Esophagus squamous epithelium (tissue), 5 donors: ENCODE results near the gene PIP5K1B. TPM values are rescaled to one million over a fixed set of nuclear protein-coding genes. Genes with fewer than 3 reads are reported as not detected.

Source experiments
- DNase-seq: peaks from one replicate; lab custom pipeline; 2025; lab: John Stamatoyannopoulos, UW
- H3K27ac ChIP-seq, 4 donors: fragments of 200-600 bp; sonication (generic); one replicate each; pipeline ENCODE4 v1.5.1; 2016 to 2019; ENCODE audit warnings: mild to moderate bottlenecking in 1 of 4
- H3K27me3 ChIP-seq, 4 donors: fragments of 200-600 bp; sonication (generic); 1 replicate in 3 of 4; 2 replicates in 1 of 4; pipeline versions ENCODE4 v1.5.1 to v1.6.0; 2017 to 2021; ENCODE audit warnings: antibody characterized with exemption in 1 of 4
- H3K36me3 ChIP-seq, 3 donors: fragments of 200-600 bp; sonication (generic); one replicate each; pipeline ENCODE4 v1.5.1; 2016 to 2019
- H3K4me1 ChIP-seq, 3 donors: fragments of 200-600 bp; sonication (generic); one replicate each; pipeline ENCODE4 v1.5.1; 2017 to 2019
- H3K4me3 ChIP-seq, 4 donors: fragments of 200-600 bp; sonication (generic); 1 replicate in 3 of 4; 2 replicates in 1 of 4; pipeline ENCODE4 v1.5.1; 2016 to 2019; ENCODE audit warnings: mild to moderate bottlenecking in 2 of 4, moderate library complexity in 1 of 4
- H3K9me3 ChIP-seq, 3 donors: fragments of 200-600 bp; sonication (generic); one replicate each; pipeline ENCODE4 v1.5.1; 2016 to 2019
- POLR2A ChIP-seq, 4 donors: fragments of 450-650 bp; IDR thresholded peaks; one replicate each; pipeline ENCODE4 v1.6.1; 2017; ENCODE audit warnings: antibody characterized with exemption in 4 of 4, mild to moderate bottlenecking in 4 of 4, moderate library complexity in 3 of 4
- WGBS, 2 donors: methylation state at CpG; one replicate each; pipeline ENCODE4 v1.1.5; 2018; 5-methylcytosine and 5-hydroxymethylcytosine counted together
- intact Hi-C: fragments of 100-400 bp; cut with DNase I; formaldehyde crosslinking; loops from one replicate; pipeline ENCODE4 v1.15.0; 2022
- total RNA-seq, 4 donors: library from RNA; depleted of rRNA; stranded (reverse); fragments of >200 nt; gene quantifications; one replicate each; pipeline ENCODE4 v1.1.0, GENCODE V29; 2016
- TF ChIP-seq, protein P1 (sequence below), 6 experiments: fragments of 450-650 bp in 4 of 6; fragments of 200-600 bp in 2 of 6; sonication (generic) in 2 of 6; IDR thresholded peaks; one replicate each; pipeline ENCODE4 v1.5.1; 2016 to 2019; ENCODE audit warnings: antibody characterized with exemption in 6 of 6, mild to moderate bottlenecking in 4 of 6, moderate library complexity in 4 of 6
- donor health status: DM: yes; HTN: yes; CAD: no.

PIP5K1B gene
- total RNA-seq, 4 donors from 2014 or later, result 0.38 to 0.97 (median 0.56) TPM; not detected in 1

DNA sequence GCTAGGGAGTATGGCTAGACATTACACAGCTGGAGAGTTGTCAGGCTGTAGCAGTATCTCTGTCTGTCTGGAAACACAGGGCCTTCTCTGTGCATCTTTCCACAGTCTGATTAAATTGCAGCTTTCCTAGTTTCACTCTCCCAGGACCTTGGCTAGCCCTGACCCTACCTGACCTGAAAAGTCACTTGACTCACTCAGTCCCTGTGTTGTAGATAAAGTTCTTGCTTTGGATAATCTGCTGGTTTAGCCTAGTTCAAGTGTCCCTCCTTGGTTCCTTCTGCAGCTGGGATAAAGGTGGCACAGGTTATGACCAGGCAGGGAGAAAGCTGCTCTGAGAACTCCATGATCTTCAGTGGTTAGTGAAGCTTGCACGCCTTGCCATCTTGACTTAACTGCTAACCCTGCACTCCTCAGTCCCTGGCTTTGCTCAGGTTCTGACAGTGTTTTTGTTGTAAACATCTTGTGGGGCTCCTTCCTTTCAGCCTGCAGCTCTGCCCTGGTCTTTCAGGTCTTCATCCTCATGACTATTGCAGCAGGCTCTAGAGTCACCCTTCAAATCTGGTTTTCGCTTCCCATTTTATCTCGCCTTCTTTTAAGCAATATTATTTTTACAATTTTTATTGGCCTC is 101.0 kb downstream of the PIP5K1B start:
- no peak overlapping the region for H3K4me3 ChIP-seq
- WGBS, 2 donors, result 94 to 100% methylated on average over 3 of the region's 3 CpGs
- peaks cover 0 to 11% (median 0%) of the 10 kb centered on the region in 3 donors for H3K4me1 ChIP-seq
- intact Hi-C loops, result no loop called here
- peaks cover 0 to 50% (median 0%) of the 10 kb centered on the region in 4 donors for H3K27me3 ChIP-seq
- TF ChIP-seq, protein P1, sequence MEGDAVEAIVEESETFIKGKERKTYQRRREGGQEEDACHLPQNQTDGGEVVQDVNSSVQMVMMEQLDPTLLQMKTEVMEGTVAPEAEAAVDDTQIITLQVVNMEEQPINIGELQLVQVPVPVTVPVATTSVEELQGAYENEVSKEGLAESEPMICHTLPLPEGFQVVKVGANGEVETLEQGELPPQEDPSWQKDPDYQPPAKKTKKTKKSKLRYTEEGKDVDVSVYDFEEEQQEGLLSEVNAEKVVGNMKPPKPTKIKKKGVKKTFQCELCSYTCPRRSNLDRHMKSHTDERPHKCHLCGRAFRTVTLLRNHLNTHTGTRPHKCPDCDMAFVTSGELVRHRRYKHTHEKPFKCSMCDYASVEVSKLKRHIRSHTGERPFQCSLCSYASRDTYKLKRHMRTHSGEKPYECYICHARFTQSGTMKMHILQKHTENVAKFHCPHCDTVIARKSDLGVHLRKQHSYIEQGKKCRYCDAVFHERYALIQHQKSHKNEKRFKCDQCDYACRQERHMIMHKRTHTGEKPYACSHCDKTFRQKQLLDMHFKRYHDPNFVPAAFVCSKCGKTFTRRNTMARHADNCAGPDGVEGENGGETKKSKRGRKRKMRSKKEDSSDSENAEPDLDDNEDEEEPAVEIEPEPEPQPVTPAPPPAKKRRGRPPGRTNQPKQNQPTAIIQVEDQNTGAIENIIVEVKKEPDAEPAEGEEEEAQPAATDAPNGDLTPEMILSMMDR (IDR thresholded peaks at IDR 0.05), result no peak
- TF ChIP-seq POLR2A (IDR thresholded peaks at IDR 0.05), result no peak
- no peak for DNase-seq
- H3K27ac ChIP-seq, result no peak overlapping the region
- no peaks in the 10 kb centered on the region for H3K36me3 ChIP-seq
- no peaks in the 10 kb centered on the region for H3K9me3 ChIP-seq

DNA sequence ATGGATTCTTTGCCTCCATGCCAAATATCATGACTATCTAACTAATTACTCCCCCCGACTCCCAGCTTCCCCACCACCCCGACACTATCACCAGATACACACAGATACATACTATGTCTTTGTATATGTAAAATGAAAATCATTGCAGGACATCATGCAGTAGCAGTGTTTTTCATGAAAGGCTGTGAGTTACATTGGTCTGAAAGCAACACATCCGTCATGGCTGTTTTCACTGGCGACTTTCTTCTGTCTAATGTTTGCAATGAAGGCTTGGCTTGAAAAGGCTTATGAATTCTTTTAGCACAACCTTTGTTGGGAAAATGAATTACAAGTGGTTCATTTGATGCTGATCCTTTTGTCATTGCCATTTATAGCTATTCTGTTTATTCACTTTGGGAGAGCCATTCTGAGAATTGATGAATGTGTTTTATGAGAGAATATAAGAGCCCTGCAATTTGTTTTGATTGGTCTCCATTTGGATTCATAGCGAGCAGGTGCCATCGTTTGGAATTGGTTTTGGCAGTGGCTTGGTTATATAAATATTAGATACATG is 103.4 kb downstream of the PIP5K1B start:
- no peak for TF ChIP-seq POLR2A (IDR thresholded peaks at IDR 0.05)
- TF ChIP-seq, protein P1 (IDR thresholded peaks at IDR 0.05), result no peak
- DNase-seq, result no peak
- Histone ChIP-seq H3K9me3 (no peaks in the 10 kb centered on the region), H3K4me3 (no peak overlapping the region), H3K27ac (no peak overlapping the region), H3K27me3 (peaks cover 0 to 48% (median 0%) of the 10 kb centered on the region in 4 donors), H3K4me1 (peaks cover 0 to 11% (median 0%) of the 10 kb centered on the region in 3 donors), H3K36me3 (no peaks in the 10 kb centered on the region)
- 42 to 50% methylated on average over 6 of the region's 6 CpGs for WGBS, 2 donors
- intact Hi-C loops, result no loop called here

- 66 to 71% methylated on average over 8 of the region's 8 CpGs for WGBS, 2 donors
- H3K27ac ChIP-seq, result no peak overlapping the region
- intact Hi-C loops, result no loop called here
- no peaks in the 10 kb centered on the region for H3K27me3 ChIP-seq
- H3K4me1 ChIP-seq, result no peaks in the 10 kb centered on the region
- DNase-seq, result no peak
- H3K9me3 ChIP-seq, result no peaks in the 10 kb centered on the region
- no peak overlapping the region for H3K4me3 ChIP-seq
- H3K36me3 ChIP-seq, result no peaks in the 10 kb centered on the region
- TF ChIP-seq, protein P1 (IDR thresholded peaks at IDR 0.05), result no peak
- no peak for TF ChIP-seq POLR2A (IDR thresholded peaks at IDR 0.05)
Observed at GRCh38 chr9:68817079-68817875, 112.2 kb downstream of the PIP5K1B start.

- TF ChIP-seq, protein P1 (IDR thresholded peaks at IDR 0.05), result no peak
- TF ChIP-seq POLR2A (IDR thresholded peaks at IDR 0.05), result no peak
- Histone ChIP-seq H3K36me3 (no peaks in the 10 kb centered on the region), H3K27me3 (no peaks in the 10 kb centered on the region), H3K27ac (no peak overlapping the region), H3K4me1 (no peaks in the 10 kb centered on the region), H3K4me3 (no peak overlapping the region), H3K9me3 (no peaks in the 10 kb centered on the region)
- 82 to 87% methylated on average over 2 of the region's 2 CpGs for WGBS, 2 donors
- DNase-seq, result no peak
- intact Hi-C loops, result no loop called here
Observed at GRCh38 chr9:68819065-68819464, 114.0 kb downstream of the PIP5K1B start.

DNA sequence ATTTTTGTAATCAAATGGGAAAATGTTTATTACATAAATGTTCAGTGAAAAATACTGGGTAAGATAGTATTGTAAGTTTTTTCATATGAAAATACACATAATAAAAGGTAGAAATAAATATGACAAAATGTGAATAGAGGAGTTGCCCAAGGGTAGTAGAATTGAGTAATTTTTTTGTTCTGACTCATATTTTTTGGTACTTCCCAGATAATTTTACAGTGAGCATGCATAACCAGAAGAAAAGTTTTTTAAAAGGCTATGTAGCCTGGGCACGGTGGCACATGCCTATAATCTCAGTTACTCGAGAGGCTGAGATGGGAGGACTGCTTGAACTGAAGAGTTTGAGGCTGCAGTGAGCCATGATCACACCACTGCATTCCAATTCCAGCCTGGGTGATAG is 116.9 kb downstream of the PIP5K1B start:
- no peaks in the 10 kb centered on the region for H3K36me3 ChIP-seq
- WGBS, 2 donors, result 63 to 64% methylated on average over 2 of the region's 2 CpGs
- H3K4me3 ChIP-seq, result no peak overlapping the region
- H3K27me3 ChIP-seq, result no peaks in the 10 kb centered on the region
- intact Hi-C loops, result no loop called here
- H3K27ac ChIP-seq, result no peak overlapping the region
- H3K4me1 ChIP-seq, result no peaks in the 10 kb centered on the region
- TF ChIP-seq POLR2A (IDR thresholded peaks at IDR 0.05), result no peak
- TF ChIP-seq, protein P1 (IDR thresholded peaks at IDR 0.05), result no peak
- DNase-seq, result no peak
- no peaks in the 10 kb centered on the region for H3K9me3 ChIP-seq
